Stimulated activated CD4-positive, alpha-beta T cell treated with anti-CD3 and anti-CD28 coated beads, Interleukin-2, amount 100 ng/mL, for 24 hours (primary cell): ENCODE data around the gene BCAS1.
"Not testable (repeated sequence)": the region's sequence is repeated elsewhere in the genome, so short reads cannot be mapped to it uniquely, and the experiment has no call there.

Experiments used
- DNase-seq, 2 donors: peaks; one replicate each; pipeline ENCODE4 v3.0.0-alpha.2; 2020

BCAS1 gene

GRCh38 chr20:54013471-54013870, 56.9 kb downstream of the BCAS1 start:
- no peak for DNase-seq

GRCh38 chr20:54011346-54011745, 59.0 kb downstream of the BCAS1 start:
- no peak for DNase-seq

GRCh38 chr20:54006216-54006615, 64.2 kb downstream of the BCAS1 start:
- not testable (repeated sequence) for DNase-seq

- no peak for DNase-seq
Observed at GRCh38 chr20:54005524-54005923, 64.9 kb downstream of the BCAS1 start.

DNA sequence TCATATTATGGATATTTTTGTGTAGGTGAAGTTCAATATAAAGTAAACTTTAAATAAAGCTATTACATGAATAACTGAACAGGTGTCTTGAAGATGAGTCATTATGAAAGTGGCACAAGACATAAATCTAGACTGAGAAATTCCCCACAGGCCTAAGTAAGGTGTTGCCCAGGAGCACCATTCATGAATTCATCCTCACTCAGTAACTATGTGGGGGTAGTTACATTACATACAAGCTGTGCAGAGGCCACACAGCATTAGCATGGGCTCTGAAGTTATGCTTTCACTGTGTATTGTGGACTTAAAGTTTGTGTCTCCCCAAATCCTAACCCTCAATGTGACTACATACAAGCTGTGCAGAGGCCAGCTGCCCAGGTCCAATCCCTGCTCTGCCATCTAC, 65.9 kb downstream of the BCAS1 start:
- no peak for DNase-seq

- no peak for DNase-seq
Observed at GRCh38 chr20:54002741-54003140, 67.7 kb downstream of the BCAS1 start.

- no peak for DNase-seq
Observed at GRCh38 chr20:54002056-54002575, 68.3 kb downstream of the BCAS1 start.

DNA sequence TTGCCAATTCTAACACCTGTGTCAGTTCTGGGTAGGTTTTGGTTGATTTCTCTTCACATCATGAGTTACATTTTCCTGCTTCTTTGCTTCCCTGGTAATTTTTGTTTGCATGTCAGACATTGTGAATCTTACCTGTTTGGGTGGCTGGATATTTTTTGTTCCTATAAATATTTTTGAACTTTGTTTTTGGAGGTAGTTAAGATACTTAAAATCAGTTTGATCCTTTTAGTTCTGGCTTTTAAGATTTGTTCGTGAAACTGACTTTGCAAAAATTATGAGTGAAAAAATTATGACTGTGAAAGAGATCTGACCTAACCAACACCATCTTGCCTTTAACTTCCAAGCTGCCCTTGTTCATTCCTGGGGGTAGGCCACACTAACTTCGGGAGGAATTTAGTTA, 69.5 kb downstream of the BCAS1 start:
- no peak for DNase-seq

DNA sequence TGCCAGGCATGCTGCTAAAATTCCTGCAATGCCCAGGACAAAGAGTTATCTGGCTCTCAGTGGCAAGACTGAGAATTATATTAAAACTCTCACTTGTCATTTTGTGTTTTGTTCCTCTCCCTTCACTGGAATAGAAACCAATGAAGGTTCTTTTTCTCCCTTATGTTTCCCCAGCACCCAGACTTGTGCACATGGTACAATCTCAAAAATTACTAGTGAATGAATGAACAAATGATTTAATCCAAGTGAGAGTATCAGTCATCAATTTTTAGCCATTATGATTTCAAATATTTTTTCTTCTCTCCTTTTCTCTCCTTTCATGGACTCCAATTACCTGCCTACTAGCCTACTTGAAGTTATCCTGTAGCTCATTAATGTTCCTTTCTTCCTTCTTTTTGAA, 70.1 kb downstream of the BCAS1 start:
- DNase-seq, result no peak

GRCh38 chr20:53999077-53999476, 71.3 kb downstream of the BCAS1 start:
- no peak for DNase-seq

DNA sequence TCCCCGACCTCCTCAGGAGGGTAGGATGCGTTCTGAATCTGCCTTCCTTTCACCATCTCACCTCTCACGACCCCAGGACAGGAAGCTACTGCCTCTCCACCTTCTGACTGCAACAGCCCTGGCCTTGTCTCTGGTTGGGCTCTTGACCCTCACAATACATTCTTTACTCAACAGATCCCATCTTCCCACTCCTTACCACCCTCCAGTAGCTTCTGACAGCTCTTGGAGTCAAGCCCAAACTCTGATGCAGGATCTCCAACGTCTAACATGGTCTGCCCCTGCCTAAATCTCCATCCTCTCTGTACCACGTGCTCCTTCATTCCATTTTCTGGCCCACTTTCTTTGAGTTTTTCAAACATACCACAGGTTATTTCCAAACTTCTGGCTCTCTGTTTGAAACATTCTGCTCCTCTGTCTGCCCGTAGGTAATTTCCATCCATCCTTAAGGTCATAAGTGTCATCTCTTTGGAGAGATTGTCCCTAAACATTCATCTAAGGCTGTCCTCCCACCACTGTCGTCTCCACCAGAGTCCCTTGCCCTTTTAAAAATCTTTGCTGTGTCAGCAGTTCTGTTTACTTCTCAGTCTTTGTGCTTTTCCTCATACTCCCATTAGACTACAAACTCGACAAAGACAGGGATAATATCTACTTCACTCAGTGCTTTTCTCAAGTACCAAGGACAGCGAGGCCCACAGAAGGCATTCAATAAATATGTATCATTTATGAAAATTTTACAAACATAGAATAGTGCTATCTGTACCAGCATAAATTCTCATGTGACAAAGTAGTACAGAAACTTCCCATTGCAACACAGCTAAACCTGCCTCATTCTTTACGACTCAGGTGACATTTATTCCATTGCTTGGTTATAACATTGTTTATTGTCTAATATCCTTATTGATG, 73.6 kb downstream of the BCAS1 start:
- no peak for DNase-seq

DNA sequence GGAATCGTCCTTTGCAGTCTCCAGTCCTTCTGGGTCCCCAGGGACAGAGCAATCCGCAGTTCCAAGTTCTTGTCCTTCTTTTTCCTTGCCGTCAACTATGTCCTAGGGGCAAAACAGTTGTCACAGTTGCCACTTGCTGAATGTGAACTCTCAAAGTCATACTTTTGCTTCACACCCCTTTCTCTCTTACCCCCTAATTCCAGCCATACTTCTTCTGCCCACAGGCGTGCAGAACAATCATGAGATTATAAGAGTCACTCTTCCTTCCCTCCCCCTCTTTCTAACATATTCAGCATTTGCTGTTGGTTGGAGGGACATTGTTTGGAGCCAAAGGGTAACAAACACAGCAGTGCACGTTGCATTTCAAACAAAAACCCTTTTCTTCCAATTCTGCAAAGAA, 74.4 kb downstream of the BCAS1 start:
- DNase-seq, result no peak

GRCh38 chr20:53994088-53994487, 76.3 kb downstream of the BCAS1 start:
- no peak for DNase-seq

DNA sequence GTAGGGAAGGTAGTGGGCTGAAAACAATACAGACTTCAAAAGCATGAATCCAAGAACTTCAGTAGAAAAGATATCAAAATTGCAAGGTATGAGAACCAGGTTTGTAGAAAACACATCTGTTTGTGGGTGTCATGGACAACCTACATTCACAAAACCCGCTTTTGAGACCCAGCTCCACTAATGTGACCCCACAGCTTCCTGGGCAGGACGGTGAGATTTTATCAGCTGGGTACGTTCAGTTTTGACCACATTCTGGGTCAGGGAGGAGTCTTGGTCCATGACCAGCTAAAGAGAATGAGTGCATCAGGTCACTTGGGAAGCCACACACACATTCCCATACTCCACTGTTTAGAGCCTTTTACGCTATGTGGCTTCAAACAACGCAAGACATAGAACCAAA, 77.1 kb downstream of the BCAS1 start:
- no peak for DNase-seq

- DNase-seq, result no peak
Observed at GRCh38 chr20:53990768-53991450, 79.5 kb downstream of the BCAS1 start.

DNA sequence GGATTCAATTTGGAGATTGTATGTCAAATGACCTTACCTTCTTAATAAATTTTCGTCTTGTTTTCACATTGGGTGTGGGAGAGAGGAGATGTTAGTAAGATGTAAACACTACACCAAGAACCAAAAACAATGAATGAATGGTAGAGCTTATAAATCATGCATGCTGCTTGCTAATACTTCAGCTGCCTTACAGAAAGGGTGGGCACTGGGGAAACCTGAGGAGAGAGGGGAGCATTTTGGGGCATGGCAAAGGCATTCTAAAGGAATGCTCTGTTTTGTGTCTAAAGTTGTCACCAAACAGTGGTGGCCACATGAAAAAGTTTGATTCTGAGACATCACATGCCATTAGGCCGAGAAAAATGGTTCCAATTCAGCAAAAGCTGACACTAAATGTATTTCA, 80.4 kb downstream of the BCAS1 start:
- DNase-seq, result no peak

- no peak for DNase-seq
Observed at GRCh38 chr20:53989401-53989800, 81.0 kb downstream of the BCAS1 start.

DNA sequence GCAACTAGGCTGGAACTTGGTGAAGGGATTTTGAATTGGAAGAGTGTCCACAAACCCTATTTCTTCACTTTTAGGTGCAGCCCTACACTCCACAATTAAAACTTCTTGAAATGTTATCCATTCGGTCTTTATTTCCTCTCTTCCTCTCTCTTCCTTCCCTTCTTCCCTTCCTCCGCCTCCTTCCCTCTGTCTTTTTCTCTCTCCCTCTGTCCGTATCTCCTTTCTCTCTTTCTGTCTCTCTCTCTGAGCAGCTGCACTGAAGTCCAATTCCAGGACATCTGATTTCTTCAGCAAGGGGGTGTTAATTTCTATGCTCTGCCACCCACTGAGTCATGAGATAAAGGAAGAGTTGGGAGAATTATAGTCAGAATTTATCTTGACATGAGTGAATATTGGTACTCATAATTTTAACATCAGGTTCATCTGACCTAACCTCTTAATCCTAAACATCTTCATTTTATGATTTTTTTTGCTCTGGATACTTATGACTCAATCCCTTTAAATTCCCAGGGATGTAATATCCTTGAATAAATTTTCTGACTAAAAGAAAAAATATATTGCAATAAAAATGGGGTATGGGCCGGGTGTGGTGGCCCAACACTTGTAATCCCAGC, 84.2 kb downstream of the BCAS1 start:
- no peak for DNase-seq

GRCh38 chr20:53985150-53985518, 85.3 kb downstream of the BCAS1 start:
- no peak for DNase-seq

DNA sequence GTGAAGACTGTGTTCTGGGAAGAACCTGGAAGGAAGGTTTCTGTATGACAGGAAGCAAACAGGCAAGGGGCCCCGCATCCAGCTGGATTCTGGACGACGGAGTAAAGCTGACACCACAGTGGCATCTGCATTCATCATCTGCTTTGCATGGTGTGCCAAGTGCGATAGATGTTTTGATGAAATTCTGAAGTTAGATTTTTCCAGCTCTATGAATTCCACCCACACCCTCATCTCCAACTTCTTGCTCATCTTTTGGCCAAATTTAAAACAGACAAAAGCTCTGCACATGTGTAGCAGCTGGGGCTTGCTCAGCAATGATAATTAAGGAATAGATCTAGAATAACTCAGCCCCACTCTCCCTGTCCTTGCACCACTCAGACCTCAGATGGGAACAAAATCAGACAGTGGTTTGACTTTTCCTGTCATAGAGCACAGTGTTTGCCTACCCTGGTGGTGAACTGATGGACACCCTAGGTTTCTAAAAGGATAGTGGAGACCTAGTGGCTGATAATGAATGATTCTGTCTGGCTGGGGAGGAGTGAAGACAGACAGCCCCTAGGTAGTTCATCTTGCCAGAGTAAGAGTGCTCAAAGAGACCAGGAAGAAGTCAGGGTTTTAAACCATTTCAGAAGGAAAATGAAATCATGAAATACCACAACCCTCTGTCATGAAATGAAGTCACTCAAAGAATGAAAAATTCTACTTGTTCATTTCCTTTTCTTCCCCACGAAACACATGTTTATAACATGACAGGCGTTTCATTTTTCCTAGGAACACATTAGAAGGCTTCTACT, 85.8 kb downstream of the BCAS1 start:
- no peak for DNase-seq

GRCh38 chr20:53983401-53983800, 87.0 kb downstream of the BCAS1 start:
- no peak for DNase-seq

- no peak for DNase-seq
Observed at GRCh38 chr20:53982624-53983023, 87.8 kb downstream of the BCAS1 start.
